Measurements from ENCODE around the gene NIPSNAP2.
"Not testable (repeated sequence)": the region's sequence is repeated elsewhere in the genome, so short reads cannot be mapped to it uniquely, and the experiment has no call there.

Gene NIPSNAP2

GRCh38 chr7:55964261-55965099 is at the start of gene NIPSNAP2:
Gene NIPSNAP2, plus strand, starts transcription at chr7:55964585. Its CDS starts 25 bp downstream, at chr7:55964610.
- DNase-seq, result peak; percentile 57

GRCh38 chr7:55917771-55918170 is 46.6 kb upstream of the NIPSNAP2 start:
- DNase-seq, result no peak

- DNase-seq, result no peak
Observed at GRCh38 chr7:55928006-55928767, 36.2 kb upstream of the NIPSNAP2 start.

DNA sequence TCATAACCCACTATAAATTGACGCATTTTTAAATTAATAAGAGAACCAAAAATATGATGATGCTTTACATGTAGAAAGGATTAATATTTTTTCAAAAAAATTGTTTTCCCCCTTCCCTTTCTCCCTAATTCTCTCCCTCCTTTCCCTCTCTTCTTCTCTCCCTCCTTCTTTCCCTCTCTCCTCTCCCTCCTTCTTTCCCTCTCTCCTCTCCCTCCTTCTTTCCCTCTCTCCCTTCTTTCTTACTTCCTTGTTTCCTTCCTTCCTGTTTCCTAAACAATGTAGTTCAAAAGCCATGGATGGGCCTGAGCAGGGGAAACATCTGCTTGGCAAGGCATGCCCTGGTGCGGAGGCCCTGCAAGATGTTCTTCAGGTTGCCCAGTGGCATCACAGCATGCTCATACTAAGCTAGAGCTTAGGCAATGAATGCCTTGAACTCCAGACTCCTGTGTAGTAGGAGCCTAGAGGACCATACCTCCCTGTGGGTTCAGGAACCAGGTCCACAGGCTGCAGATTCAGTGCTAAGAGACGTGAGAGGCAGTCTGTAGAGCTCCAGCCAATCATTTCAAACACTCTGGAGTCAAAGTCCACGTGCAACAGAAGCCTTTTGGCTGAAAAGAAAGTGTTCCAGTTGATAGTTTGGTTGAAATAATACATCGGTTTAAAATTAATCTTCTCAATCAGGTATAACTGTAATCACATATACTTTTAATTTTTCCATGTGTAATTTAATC is 32.8 kb upstream of the NIPSNAP2 start:
- no peak for DNase-seq

GRCh38 chr7:55939514-55940123 is 24.8 kb upstream of the NIPSNAP2 start:
- DNase-seq, result no peak

GRCh38 chr7:55946545-55946944 is 17.8 kb upstream of the NIPSNAP2 start:
- DNase-seq, result no peak

DNA sequence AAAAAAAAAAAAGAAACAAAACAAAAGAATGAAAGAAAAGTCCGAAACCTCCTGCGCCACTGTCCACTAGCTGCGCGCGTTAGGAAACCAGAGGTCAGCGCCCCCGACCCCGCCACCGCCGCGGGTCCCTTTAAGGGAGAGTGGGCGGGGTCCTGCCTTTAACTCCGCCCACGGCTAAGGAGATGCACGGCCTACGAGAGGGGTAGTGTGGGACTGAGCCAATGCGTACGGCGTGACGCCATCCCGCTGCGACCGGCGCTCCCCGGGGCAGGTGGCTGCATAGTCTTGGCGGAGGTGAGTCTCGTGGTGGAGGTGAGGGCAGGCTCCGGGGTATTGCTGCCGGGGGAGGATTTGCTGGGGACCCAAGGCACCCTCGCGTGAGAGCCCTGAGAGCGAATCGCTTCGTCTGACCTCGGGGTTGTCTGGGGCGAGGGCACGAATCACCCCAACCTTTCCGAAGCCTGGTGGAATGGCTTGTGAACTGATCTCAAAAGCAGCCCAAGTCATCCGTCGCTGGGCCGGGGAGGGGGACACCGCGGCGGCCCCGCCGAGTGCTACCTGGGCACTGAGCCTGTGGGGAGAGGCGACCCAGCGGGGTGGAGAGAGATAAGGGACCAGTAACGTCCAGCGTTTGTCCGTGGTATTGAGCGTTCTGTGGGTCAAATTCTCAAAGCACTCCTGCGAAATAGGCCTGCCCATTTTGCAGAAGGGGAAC is 12.6 kb upstream of the NIPSNAP2 start, which contains the start of gene MRPS17:
MRPS17 (plus strand) TSS at position 241 of the 715 bp plus-strand sequence. CDS start 1,319 bp downstream, outside the sequence.
- DNase-seq, result peak; percentile 95

DNA sequence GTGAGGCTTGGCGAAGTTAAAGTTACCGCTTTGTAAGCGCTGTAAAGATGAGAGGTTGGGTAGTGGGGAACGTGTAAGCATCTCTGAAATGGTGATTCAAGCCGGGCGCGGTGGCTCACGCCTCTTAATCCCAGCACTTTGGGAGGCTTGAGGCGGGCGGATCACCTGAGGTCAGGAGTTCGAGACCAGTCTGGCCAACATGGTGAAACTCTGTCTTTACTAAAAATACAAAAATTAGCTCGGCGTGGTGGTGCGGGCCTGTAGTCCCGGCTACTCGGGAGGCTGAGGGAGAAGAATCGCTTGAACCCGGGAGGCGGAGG is 12.1 kb upstream of the NIPSNAP2 start:
- not testable (repeated sequence) for DNase-seq

GRCh38 chr7:55953707-55954475 is 10.5 kb upstream of the NIPSNAP2 start:
- DNase-seq, result no peak

GRCh38 chr7:55957190-55957589 is 7.2 kb upstream of the NIPSNAP2 start:
- DNase-seq, result no peak

GRCh38 chr7:55962014-55962413 is 2.4 kb upstream of the NIPSNAP2 start:
- DNase-seq, result no peak

- no peak for DNase-seq
Observed at GRCh38 chr7:55963584-55964168, 709 bp upstream of the NIPSNAP2 start.

- DNase-seq, result no peak
Observed at GRCh38 chr7:55965100-55965470, 700 bp downstream of the NIPSNAP2 start.

- no peak for DNase-seq
Observed at GRCh38 chr7:55965805-55966421, 1.5 kb downstream of the NIPSNAP2 start.

DNA sequence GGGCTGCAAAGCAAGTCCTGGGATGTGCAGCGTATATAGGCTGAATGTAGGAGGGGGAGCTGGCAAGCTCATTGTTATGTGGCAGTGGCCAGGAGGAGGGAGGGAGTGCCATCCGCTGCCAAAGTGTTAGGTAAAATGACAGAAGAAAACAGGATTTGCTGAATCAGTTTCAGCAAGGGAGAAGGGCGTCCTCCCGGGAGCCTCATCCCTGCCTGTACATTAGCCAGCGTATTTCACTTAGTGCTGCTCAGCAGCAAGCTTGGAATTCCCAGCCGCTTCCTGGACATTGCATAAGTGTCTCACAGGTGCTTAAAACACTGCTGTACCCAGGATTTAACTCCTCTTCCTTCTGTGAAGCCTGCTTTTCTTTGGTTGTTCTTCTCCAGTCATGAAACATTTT is 2.5 kb downstream of the NIPSNAP2 start:
- no peak for DNase-seq

GRCh38 chr7:55969391-55969790 is 5.0 kb downstream of the NIPSNAP2 start:
- no peak for DNase-seq

- DNase-seq, result no peak
Observed at GRCh38 chr7:55970561-55970960, 6.2 kb downstream of the NIPSNAP2 start.

DNA sequence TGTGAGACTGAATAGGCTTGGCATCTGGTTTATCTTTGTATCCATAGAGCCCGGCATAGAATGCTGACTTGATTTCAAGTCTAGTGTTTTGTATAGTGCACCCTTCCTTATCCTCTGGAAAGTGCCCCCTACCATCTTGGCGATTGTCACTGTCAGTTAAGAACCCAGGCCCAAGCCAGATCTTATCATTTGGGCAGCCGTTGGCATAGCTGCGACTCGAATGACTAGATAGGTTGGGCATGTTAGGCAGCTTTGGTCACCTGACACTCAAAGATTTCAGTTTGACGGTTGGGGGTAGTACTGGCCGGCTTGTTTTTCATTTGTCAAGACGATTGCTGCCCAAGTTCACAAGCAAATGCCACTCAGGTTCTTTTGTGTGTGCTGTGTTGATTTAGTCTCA is 6.6 kb downstream of the NIPSNAP2 start:
- DNase-seq, result no peak

GRCh38 chr7:55973747-55974250 is 9.4 kb downstream of the NIPSNAP2 start:
- no peak for DNase-seq

GRCh38 chr7:55975988-55976633 is 11.7 kb downstream of the NIPSNAP2 start:
- no peak for DNase-seq
